Right lobe of liver (tissue), 4 donors: Measurements from ENCODE around the gene CENPB.

Source experiments
- CTCF ChIP-seq, 4 donors: fragments of 200-600 bp in 3 of 4; fragments of 450-650 bp in 1 of 4; IDR thresholded peaks; one replicate each; pipeline versions ENCODE4 v1.5.1 to v1.8.0; 2016 to 2022; ENCODE audit warnings: antibody characterized with exemption in 4 of 4, mild to moderate bottlenecking in 2 of 4
- POLR2A ChIP-seq: fragments of 450-650 bp; IDR thresholded peaks from one replicate; pipeline ENCODE4 v1.6.1; 2017; ENCODE audit warnings: antibody characterized with exemption, mild to moderate bottlenecking
- donor health status: DM: no; HTN: no; CAD: no.
- donor health status: DM: no; HTN: no; CAD: no.
- donor health status: DM: no; HTN: yes; CAD: no.

DNA sequence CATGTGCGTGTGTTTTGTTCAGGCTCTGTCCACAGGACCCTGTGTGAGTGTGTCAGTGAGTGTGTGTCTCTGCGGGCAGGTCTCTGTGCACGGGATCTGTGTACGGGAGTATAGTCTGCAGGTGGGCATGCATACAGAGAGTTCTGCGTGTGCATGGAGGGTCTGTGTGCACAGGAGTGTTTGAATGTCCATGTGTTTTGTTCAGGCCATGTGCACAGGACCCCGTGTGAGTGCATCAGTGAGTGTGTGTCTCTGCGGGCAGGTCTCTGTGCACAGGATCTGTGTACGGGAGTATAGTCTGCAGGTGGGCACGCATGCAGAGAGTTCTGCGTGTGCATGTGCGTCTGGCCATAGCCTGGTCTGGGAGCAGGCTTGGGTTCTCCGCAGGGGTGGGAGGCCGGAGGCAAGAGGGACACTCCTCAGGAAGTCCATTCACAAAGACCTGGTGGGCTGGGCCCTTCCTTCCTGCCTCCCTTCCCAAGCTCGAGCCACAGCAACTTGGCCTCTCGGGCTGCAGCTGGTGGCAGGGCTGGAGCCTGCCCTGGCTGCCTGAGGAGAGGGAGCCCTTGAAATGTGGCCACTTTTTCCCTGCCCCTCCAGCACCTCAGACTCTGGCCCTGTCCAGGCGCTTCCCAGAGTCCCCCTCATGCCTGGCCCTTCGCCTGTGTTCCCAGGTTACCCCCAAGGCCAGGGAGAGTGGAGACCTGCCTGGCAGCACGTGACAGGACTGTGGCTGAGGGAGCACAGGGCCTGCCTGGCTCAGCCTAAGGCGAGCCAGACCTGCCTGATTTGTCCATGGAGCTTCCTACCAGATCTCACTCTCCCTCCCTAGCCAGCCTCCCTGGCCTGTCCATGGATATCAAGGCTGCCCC is 47.2 kb downstream of the CENPB start:
- TF ChIP-seq CTCF (IDR thresholded peaks at IDR 0.05) (no peak), POLR2A (no peak)
